SU-DHL-6 (cell line): ENCODE data around the gene CLCNKA.

Source experiments
- H2AFZ ChIP-seq: fragments of 200-600 bp; sonication (generic); 2 replicates; pipeline ENCODE4 v1.6.1; 2014; ENCODE audit warnings: low read depth, mild to moderate bottlenecking, moderate library complexity, mixed read lengths, antibody characterized with exemption, low read length; ENCODE audit not compliant: severe bottlenecking
- H3F3A ChIP-seq: fragments of 200-600 bp; shearing (Covaris generic); 2 replicates; pipeline ENCODE4 v1.6.0; 2016; ENCODE audit warnings: antibody characterized with exemption, mild to moderate bottlenecking; ENCODE audit not compliant: insufficient read depth
- H3K27ac ChIP-seq: fragments of 200-600 bp; sonication (generic); 2 replicates; pipeline ENCODE4 v1.5.1; 2016; ENCODE audit warnings: low read depth, mild to moderate bottlenecking, low read length, moderate library complexity, mixed read lengths
- H3K27me3 ChIP-seq: fragments of 200-600 bp; sonication (generic), shearing (Covaris generic); 2 replicates; pipeline ENCODE4 v1.6.0; 2014; ENCODE audit warnings: mild to moderate bottlenecking, low read length
- H3K36me3 ChIP-seq: fragments of 200-600 bp; sonication (generic); 2 replicates; pipeline ENCODE4 v1.6.1; 2014; ENCODE audit warnings: mild to moderate bottlenecking, low read length, mixed read lengths
- H3K4me2 ChIP-seq: fragments of 300-600, 200-600 bp; shearing (Covaris generic), sonication (generic); 2 replicates; pipeline ENCODE4 v1.6.0; 2014; ENCODE audit warnings: low read length, low read depth, mild to moderate bottlenecking; ENCODE audit not compliant: poor library complexity, severe bottlenecking
- H3K4me3 ChIP-seq: fragments of 200-600 bp; sonication (generic); 2 replicates; pipeline ENCODE4 v1.5.1; 2014; ENCODE audit warnings: antibody characterized with exemption, low read length, mild to moderate bottlenecking, mixed read lengths; ENCODE audit not compliant: insufficient read depth, poor library complexity, severe bottlenecking
- H3K79me2 ChIP-seq: fragments of 200-600 bp; sonication (generic); 2 replicates; pipeline ENCODE4 v1.6.1; 2014; ENCODE audit warnings: mild to moderate bottlenecking, low read length, moderate library complexity; ENCODE audit not compliant: insufficient read depth
- H3K9ac ChIP-seq: fragments of 200-600 bp; sonication (generic); 2 replicates; pipeline ENCODE4 v1.7.0; 2014; ENCODE audit warnings: mild to moderate bottlenecking, low read length
- H3K9me2 ChIP-seq: fragments of 200-600 bp; sonication (generic); replicated peaks from 2 replicates; pipeline ENCODE4 v1.6.1; 2014; ENCODE audit warnings: low read length; ENCODE audit not compliant: insufficient read depth
- H3K9me3 ChIP-seq: fragments of 200-600 bp; sonication (generic); 2 replicates; pipeline ENCODE4 v1.6.1; 2014; ENCODE audit warnings: low read length, mixed read lengths; ENCODE audit not compliant: insufficient read depth
- H4K20me1 ChIP-seq: fragments of 200-600 bp; sonication (generic); 2 replicates; pipeline ENCODE4 v1.6.1; 2014; ENCODE audit warnings: low read depth, mild to moderate bottlenecking, antibody characterized with exemption, low read length, moderate library complexity, mixed read lengths
- EZH2phosphoT487 ChIP-seq: fragments of 200-600 bp; sonication (generic), shearing (Covaris generic); conservative IDR thresholded peaks from 2 replicates; pipeline ENCODE4 v1.6.1; 2018; ENCODE audit warnings: mild to moderate bottlenecking, antibody characterized with exemption, low read length, moderate library complexity, mixed read lengths
- TF ChIP-seq, protein P1 (sequence below): fragments of 200-600 bp; sonication (generic); IDR thresholded peaks from one replicate; pipeline ENCODE4 v1.5.1; 2017; ENCODE audit warnings: antibody characterized with exemption, mild to moderate bottlenecking, low read length, moderate library complexity; ENCODE audit not compliant: insufficient read depth, poor library complexity, severe bottlenecking

Gene CLCNKA

DNA sequence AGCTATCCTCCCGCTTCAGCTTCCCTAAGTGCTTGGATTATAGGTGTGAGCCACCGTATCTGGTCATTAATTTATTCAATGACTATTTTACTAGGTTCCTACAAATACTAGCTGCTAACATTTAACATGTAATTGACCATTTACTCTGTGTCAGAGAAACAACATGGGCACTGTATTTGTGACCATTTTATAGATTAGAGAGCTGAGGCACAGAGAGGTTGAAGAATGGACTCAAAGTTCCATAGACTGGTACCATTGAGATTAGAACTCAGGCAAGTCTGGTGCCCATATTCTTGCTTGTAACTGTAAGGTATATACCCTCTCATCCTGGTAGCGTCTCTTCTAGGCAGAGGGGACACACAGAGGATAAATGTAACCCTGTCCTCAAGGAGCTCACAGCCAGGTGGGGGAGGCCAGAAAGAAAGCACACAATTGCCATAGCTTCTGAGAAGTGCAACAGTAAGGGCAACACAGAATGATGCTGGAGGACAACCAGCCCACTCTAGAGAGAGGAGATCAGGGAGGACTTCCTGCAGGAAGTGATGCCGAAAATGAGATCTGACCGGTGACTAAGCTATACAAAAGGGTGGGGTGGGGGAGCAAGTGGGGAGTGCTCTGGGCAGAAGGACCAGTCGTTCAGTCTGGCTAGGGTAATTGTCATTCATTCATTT lies 14.0 kb upstream of the CLCNKA start:
- Histone ChIP-seq H3K79me2 (no peaks in the 10 kb centered on the region), H3K4me2 (no peak overlapping the region), H3K36me3 (no peaks in the 10 kb centered on the region), H2AFZ (no peak overlapping the region), H3K9ac (no peak overlapping the region), H3K27me3 (no peaks in the 10 kb centered on the region), H3F3A (no peaks in the 10 kb centered on the region), H3K9me3 (no peaks in the 10 kb centered on the region), H3K4me3 (no peak overlapping the region), H3K9me2 (no peaks in the 10 kb centered on the region), H4K20me1 (no peaks in the 10 kb centered on the region), H3K27ac (no peak overlapping the region)
- TF ChIP-seq, protein P1, sequence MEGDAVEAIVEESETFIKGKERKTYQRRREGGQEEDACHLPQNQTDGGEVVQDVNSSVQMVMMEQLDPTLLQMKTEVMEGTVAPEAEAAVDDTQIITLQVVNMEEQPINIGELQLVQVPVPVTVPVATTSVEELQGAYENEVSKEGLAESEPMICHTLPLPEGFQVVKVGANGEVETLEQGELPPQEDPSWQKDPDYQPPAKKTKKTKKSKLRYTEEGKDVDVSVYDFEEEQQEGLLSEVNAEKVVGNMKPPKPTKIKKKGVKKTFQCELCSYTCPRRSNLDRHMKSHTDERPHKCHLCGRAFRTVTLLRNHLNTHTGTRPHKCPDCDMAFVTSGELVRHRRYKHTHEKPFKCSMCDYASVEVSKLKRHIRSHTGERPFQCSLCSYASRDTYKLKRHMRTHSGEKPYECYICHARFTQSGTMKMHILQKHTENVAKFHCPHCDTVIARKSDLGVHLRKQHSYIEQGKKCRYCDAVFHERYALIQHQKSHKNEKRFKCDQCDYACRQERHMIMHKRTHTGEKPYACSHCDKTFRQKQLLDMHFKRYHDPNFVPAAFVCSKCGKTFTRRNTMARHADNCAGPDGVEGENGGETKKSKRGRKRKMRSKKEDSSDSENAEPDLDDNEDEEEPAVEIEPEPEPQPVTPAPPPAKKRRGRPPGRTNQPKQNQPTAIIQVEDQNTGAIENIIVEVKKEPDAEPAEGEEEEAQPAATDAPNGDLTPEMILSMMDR, result no peak
- no peak for TF ChIP-seq EZH2phosphoT487

DNA sequence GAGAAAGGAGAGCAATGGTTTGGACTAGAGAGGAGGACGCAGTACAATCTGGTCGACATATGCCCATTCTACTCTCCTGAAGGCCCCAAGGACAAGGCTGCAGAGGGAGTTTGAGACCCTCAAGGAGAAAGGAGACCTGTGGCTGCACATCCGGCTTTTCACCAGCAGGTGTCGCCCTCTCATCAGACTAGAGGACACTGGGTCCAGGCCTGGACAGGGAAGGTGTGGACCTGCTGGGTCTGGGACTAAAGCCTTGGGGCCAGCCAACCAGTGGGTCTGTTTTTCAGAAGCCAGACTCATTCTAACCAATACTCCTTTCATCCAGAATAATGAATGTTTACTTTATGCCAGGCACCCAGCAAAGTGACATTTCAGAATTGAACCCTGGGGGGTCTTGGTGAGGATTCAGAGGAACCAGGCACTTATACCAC lies 12.8 kb upstream of the CLCNKA start:
- Histone ChIP-seq H3K4me2 (no peak overlapping the region), H3K9ac (no peak overlapping the region), H3K9me3 (no peaks in the 10 kb centered on the region), H3F3A (no peaks in the 10 kb centered on the region), H4K20me1 (no peaks in the 10 kb centered on the region), H3K27me3 (no peaks in the 10 kb centered on the region), H2AFZ (no peak overlapping the region), H3K27ac (no peak overlapping the region), H3K79me2 (no peaks in the 10 kb centered on the region), H3K4me3 (no peak overlapping the region), H3K9me2 (no peaks in the 10 kb centered on the region), H3K36me3 (no peaks in the 10 kb centered on the region)
- TF ChIP-seq, protein P1, result peak; percentile 94
- TF ChIP-seq EZH2phosphoT487, result no peak

DNA sequence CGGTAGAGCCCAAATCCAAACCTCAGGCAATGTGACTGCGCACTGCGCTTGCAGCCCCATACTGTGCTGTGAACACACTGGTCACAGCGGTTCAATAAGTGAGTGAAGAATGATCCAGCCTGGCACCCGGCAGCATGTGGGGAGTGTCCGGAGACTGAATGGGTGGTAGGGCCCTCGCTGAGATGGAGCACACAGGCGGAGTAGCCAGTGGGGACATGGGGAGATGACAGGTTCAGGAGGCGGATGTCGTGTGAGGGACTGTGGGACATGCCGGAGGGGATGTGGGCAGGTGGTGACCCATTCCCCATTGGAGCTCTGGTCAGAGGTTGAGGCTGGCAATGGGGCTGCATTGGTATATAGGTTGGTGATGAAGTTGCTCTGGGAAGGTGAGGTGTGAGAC lies 12.2 kb upstream of the CLCNKA start:
- TF ChIP-seq, protein P1, result no peak
- no peak for TF ChIP-seq EZH2phosphoT487
- Histone ChIP-seq H3K4me2 (no peak overlapping the region), H3K4me3 (no peak overlapping the region), H2AFZ (no peak overlapping the region), H3K9me3 (no peaks in the 10 kb centered on the region), H4K20me1 (no peaks in the 10 kb centered on the region), H3K9me2 (no peaks in the 10 kb centered on the region), H3K27ac (no peak overlapping the region), H3K27me3 (no peaks in the 10 kb centered on the region), H3K9ac (no peak overlapping the region), H3K36me3 (no peaks in the 10 kb centered on the region), H3K79me2 (no peaks in the 10 kb centered on the region), H3F3A (no peaks in the 10 kb centered on the region)
